IPS-11a (cell line): ENCODE measurements around the gene PPFIA1.

Experiments used
- H3K4me3 ChIP-seq: one replicate; pipeline ENCODE4 v1.5.1; 2013; ENCODE audit warnings: low read depth, low read length, control low read depth

Gene PPFIA1

GRCh38 chr11:70428701-70429427, 158.4 kb downstream of the PPFIA1 start:
- H3K4me3 ChIP-seq = no peak overlapping the region

- no peak overlapping the region for H3K4me3 ChIP-seq
Measured at GRCh38 chr11:70429428-70429705, 158.9 kb downstream of the PPFIA1 start.

- H3K4me3 ChIP-seq = no peak overlapping the region
Measured at GRCh38 chr11:70429724-70430521, 159.4 kb downstream of the PPFIA1 start.

- H3K4me3 ChIP-seq = no peak overlapping the region
Measured at GRCh38 chr11:70430671-70431574, 160.4 kb downstream of the PPFIA1 start.

GRCh38 chr11:70431611-70432010, 161.1 kb downstream of the PPFIA1 start:
- no peak overlapping the region for H3K4me3 ChIP-seq

- H3K4me3 ChIP-seq = no peak overlapping the region
Measured at GRCh38 chr11:70432065-70432464, 161.6 kb downstream of the PPFIA1 start.

GRCh38 chr11:70432580-70432979, 162.1 kb downstream of the PPFIA1 start:
- H3K4me3 ChIP-seq = no peak overlapping the region

- H3K4me3 ChIP-seq = no peak overlapping the region
Measured at GRCh38 chr11:70433038-70433437, 162.5 kb downstream of the PPFIA1 start.

GRCh38 chr11:70433526-70433925, 163.0 kb downstream of the PPFIA1 start:
- H3K4me3 ChIP-seq = no peak overlapping the region
